GM10248 (cell line): ENCODE results near the gene DRC1.

ENCODE experiments used
- CTCF ChIA-PET: fragments of 300-600 bp; sonication (Branson Sonifier 250); formaldehyde crosslinking; extraction: SDS; loops from one replicate; lab custom pipeline; 2021; ENCODE audit warnings: antibody characterized with exemption; lab: Yijun Ruan, JAX
- POLR2A ChIA-PET: fragments of 350-650 bp; sonication (Branson Sonifier 250); formaldehyde crosslinking; extraction: SDS; loops from one replicate; lab custom pipeline; 2020; ENCODE audit warnings: antibody characterized with exemption; lab: Yijun Ruan, JAX
- DNase-seq: peaks from one replicate; pipeline ENCODE4 v3.0.0; 2012; ENCODE audit errors: extremely low spot score
- TF ChIP-seq, protein P1 (sequence below): IDR thresholded peaks from 2 replicates; pipeline ENCODE4 v1.5.1; 2012; ENCODE audit warnings: mild to moderate bottlenecking, low read depth; ENCODE audit errors: extremely low read depth, missing control alignments, control extremely low read depth

The DRC1 gene

DNA sequence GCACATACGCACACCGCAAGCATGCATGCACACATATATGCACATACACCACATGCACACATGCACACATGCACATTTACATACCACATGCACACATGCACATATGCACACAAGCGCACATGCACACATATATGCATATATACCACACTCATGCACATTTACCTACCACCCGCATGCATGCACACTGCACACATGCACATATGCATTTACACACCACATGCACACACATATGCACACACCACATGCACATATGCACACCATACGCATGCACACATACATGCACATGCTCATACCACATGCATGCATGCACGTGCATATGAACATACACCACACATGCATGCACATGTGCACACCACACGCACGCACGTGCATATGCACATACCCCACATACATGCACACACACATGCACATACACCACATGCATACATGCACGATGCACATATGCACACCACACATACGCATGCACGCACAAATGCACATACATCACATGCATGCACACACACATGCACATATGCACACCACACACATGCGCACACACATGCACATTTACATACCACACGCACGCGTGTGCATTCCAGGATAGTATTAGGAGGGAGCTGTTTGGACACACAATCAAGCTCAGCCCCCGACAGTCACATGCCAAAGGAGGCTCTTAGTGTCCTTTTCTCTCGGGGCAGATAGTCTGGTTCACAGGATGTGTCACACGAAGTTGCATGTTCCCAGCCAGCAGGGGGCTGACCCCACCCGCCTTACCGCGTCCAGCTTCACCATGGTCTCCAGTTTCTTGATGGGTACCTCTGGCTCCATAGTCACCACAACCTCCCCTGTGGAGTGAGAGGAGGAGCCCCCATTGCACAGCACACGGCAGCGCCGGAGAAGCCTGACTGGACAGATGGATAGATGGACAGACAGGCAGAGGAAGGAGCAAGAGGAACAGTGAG, 70.3 kb downstream of the DRC1 start:
- POLR2A ChIA-PET = no interaction called here
- no peak for DNase-seq
- TF ChIP-seq, protein P1, sequence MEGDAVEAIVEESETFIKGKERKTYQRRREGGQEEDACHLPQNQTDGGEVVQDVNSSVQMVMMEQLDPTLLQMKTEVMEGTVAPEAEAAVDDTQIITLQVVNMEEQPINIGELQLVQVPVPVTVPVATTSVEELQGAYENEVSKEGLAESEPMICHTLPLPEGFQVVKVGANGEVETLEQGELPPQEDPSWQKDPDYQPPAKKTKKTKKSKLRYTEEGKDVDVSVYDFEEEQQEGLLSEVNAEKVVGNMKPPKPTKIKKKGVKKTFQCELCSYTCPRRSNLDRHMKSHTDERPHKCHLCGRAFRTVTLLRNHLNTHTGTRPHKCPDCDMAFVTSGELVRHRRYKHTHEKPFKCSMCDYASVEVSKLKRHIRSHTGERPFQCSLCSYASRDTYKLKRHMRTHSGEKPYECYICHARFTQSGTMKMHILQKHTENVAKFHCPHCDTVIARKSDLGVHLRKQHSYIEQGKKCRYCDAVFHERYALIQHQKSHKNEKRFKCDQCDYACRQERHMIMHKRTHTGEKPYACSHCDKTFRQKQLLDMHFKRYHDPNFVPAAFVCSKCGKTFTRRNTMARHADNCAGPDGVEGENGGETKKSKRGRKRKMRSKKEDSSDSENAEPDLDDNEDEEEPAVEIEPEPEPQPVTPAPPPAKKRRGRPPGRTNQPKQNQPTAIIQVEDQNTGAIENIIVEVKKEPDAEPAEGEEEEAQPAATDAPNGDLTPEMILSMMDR = no peak
- CTCF ChIA-PET = no interaction called here

DNA sequence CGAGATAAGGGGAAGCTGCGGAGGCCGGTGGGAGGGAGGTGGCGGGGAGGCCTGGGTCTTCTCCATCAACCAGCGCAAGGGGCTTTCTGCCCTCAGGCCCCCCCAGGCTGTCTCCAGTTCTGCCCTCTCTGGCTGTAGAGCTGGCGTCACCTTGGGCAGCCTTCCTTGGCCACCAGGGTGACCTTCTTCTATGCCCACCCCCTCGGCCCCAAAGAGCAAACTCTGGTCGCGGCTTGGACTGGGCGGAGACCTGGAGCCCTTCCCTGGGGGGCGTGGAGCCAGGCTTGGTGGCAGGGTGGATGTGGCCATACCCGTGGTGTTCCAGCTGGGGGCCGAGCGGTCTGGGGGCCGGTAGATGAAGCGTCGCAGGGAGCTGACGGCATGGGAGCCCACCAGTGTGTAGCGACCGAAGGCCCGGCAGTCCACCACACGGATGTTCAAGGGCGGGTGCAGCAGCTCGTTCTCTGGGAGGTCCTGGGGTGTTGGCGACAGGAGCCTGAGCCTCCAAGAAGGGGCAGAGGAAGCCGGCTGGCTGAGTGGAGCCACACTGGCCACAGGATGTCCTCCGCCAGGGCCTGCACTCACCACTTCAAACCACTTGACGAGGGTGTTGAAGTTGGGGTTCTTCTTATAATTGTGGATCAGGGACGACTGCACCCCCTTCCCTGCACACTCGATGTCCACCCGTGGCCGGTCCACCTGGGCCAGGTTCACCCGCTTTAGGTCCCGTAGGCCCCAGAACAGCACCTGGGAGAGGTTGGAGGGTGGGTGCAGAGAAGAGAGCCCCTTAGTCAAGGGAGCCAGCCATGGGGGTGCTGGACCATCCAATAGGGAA, 71.3 kb downstream of the DRC1 start:
- ChIA-PET CTCF (no interaction called here), POLR2A (no interaction called here)
- TF ChIP-seq, protein P1 = no peak
- no peak for DNase-seq

DNA sequence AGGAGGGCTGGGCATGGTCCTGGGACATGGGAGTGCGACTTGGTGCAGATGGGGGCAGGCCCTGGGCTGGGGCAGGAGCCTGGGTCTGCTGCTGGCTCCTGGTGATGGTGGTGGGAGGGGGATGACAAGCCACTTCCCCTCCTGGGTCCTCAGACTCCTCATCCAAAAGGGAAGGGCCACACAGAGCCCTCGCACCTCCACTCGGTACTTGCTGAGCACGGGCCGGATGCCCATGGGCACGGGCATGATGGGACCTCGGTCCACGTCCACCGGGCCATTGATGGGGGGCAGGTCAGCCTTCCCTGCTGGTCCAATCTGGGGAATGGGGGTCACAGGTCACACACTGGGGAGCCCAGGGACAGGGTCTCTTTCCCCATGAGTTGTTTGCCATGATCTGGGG, 72.1 kb downstream of the DRC1 start:
- POLR2A ChIA-PET = no interaction called here
- DNase-seq = no peak
- TF ChIP-seq, protein P1 = no peak
- CTCF ChIA-PET = no interaction called here

DNA sequence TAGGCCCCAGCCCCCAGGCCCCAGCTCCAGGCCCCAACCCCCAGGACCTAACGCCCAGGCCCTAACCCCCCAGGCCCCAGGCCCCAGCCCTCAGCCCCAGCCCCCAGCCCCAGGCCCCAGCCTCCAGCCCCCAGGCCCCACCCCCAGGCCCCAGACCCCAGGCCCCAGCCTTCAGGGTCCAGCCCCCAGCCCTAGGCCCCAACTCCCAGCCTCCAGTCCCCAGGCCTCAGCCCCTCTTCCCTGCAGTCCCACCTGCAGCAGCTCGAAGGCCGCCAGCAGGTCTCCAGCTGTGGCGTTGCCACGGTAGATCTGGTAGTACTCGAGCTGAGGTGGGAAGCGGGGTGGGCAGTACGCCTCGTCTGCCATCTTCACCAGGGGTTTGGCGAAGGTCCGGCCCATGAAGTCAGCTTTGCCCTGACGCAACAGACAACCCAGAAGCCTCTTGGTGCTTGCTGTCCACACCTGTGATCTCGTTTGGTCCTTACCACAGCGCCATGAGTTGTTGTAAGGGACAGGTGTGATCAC, 72.6 kb downstream of the DRC1 start:
- ChIA-PET POLR2A (no interaction called here), CTCF (no interaction called here)
- no peak for DNase-seq
- TF ChIP-seq, protein P1 = no peak

DNA sequence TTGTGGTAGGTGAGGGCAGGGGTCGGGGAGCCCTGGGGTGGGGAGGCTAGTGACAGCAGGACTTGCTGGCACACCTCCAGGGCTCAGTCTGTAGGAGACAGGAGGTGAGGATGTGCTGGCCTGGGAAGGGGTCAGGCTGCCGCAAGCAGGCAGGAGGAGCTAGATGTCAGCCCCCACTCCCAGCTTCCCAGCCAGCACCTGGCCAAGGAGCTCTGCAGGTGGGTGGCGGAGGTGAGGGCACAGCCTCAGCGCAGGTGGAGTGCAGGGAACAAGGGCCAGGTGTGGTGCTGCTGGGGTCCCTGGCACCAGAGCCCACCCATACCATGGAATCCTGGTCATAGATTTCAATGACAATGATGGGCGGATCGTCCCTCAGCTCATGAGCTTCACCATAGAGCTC, 73.3 kb downstream of the DRC1 start:
- TF ChIP-seq, protein P1 = no peak
- ChIA-PET CTCF (no interaction called here), POLR2A (no interaction called here)
- DNase-seq = no peak

DNA sequence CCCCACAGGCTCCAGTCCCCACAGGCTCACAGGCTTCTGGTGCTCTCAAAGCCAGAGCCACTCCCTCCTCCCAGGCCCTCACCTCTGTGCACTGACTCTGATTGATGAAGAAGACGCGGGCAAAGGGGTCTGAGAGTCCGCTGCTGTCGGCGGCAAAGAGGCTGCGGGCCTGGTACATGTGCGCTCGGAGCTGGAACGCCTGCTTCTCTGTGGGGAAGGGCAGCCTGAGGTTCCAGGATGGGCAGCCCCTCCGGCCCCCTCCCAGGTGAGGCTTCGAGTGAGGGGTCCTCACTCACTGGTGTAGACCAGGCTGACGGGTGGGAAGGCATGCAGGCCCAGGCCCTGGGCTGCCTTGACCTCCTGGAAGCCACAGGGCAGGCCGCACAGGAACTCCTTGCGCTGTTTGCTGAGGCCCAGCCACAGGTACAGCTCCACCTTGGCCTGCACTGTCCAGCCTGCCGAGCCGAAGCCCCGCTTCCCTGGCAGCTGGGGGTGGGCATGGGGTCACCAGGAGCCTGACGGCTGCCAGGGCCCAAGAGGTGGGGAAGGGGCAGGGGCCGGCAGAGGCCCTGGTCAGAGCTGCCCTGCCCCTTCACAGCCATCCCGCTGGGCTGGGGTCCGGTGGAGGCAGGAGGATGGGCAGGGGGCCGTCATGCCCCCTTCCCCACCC, 74.2 kb downstream of the DRC1 start:
- CTCF ChIA-PET = interaction anchor here (2.0 kb wide), 1 partner anchor 9 kb away, joined by 6 read pairs; no protein-coding TSS in a partner anchor
- POLR2A ChIA-PET = interaction anchor here (0.6 kb wide), 1 partner anchor 71 kb away, joined by 10 read pairs; no protein-coding TSS in a partner anchor
- DNase-seq = no peak
- TF ChIP-seq, protein P1 = no peak
